ENCODE data around the gene PODXL2. TPM values are rescaled to one million over a fixed set of nuclear protein-coding genes. Genes with fewer than 3 reads are reported as not detected.

PODXL2 gene
- total RNA-seq, 1 donor from 2014 or later = 2.7 TPM

DNA sequence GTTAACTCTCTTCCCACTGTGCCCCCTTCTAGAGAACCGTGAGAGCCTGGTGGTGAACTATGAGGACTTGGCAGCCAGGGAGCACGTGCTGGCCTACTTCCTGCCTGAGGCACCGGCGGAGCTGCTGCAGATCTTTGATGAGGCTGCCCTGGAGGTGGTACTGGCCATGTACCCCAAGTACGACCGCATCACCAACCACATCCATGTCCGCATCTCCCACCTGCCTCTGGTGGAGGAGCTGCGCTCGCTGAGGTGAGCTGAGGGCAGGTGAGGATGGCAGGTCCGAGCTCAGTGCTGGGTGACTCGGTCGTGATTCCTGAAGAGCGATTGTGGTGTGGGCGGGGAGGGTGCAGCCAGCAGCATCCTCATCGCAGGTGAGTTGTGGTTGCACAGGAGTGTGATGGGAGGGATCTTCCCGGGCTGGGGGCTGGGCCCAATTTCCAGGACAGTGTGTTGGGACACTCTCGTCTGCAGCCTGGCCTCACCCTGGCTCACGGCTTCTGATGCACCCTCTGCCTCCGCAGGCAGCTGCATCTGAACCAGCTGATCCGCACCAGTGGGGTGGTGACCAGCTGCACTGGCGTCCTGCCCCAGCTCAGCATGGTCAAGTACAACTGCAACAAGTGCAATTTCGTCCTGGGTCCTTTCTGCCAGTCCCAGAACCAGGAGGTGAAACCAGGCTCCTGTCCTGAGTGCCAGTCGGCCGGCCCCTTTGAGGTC, 22.7 kb upstream of the PODXL2 start:
- no peak for ATAC-seq

DNA sequence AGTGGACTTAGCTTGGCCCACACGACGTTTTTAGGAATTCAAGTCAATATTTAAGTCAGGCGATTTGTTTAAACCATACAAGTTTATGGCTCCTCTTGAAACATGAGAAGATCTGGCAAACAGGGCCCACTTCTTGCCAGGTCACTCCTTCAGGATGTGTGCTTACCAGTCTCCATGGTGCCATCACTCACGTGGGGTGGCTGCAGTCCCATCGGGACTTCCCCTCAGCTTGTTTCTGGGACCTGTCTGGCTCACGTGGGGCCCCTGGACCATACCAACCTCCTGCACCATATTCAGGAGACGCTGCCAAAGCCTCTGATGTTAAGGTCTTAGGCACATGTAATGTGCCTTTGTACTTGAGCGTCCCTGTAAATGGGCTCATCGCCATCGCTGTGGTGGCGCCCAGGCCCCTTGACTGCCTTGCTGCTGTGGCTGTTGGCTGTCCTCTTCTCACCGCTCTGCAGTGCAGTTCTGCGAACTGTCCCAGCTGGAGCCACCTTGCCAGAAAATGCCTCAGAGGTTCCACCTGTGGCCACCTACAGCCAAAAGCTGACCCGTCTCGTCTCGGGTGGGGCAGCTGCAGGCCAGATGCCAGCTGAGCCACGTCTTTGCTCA, 21.9 kb upstream of the PODXL2 start:
- ATAC-seq = no peak

DNA sequence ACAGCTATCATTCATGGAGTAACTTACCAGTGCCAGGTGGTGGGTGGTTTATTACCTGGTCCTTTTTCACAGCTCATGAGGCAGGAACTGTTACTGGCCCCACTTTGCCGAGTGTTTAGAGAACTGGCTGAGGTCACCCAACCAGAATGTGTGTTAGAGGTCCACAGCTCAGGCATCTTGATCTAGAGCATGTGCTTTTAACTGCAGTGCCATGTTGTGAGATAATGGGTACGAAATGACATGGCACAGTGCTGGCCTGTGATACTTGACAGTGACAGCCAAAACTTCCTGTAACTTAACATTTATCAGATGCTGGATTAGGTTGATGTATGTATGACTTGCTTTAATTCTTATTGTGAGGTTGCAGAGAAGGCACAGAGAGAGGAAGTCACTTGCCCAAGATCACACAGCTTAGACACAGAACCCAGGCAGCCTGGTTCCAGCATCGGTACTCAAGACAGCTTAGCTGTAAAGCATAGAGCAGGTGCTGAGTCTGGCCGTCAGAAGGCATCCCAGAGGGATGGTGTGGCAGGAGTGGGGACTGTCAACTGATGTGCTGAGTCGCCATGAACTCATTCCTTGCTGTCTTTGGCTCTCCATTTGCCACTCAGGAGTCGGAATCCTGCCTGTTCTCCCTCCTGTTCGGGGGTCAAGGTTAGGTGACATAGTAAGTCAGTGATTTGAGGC, 21.2 kb upstream of the PODXL2 start:
- no peak for ATAC-seq

DNA sequence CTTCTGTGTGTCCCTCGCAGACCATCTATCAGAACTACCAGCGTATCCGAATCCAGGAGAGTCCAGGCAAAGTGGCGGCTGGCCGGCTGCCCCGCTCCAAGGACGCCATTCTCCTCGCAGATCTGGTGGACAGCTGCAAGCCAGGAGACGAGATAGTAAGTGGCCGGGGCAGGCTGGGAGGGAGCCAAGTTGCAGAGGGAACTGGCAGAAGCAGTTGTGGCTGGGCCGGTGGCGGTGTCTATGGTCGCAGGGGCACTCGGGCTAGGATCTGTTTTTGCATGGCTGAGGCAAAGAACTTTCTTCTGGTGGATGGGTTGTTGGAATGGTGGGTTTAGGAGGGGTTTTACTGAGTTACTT, 20.6 kb upstream of the PODXL2 start:
- no peak for ATAC-seq

DNA sequence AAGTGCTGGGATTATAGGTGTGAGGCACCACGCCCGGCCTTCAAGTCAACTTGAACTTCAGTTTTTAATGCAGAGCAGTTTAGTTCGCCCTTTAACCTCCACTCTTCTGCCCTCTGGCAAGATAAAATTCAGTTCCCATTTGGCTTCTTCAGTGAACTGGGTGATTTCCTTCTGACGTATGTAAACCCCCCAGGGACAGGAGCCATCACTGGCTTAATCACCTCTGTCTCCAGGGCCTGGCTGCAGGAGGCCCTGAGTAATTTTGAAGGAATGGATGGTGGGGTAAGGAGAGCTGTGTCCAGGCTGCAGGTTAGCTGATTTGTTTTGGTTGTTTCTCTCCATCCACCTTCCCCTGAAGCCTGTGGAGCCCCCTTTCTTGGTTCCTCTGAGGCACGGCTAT, 18.9 kb upstream of the PODXL2 start:
- ATAC-seq = no peak

DNA sequence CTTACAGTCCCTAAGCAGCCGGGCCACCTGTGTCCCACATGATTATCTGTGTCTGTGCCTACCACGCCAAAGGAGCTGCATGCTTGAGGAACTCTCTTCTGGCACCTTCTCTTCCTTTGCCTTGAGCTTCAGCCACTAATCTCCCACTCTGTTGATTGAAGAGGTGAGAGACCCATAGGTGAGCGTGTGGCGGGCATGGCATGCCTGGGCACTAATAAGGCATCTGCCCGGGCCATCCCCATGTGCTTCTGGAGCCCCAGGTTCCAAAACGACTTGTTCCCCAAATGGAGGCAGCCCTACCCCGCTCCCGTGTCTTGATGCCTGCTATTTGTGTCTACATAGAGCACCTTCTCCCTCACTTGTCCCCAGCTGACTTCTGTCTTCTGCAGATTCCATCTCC, 17.7 kb upstream of the PODXL2 start:
- no peak for ATAC-seq

DNA sequence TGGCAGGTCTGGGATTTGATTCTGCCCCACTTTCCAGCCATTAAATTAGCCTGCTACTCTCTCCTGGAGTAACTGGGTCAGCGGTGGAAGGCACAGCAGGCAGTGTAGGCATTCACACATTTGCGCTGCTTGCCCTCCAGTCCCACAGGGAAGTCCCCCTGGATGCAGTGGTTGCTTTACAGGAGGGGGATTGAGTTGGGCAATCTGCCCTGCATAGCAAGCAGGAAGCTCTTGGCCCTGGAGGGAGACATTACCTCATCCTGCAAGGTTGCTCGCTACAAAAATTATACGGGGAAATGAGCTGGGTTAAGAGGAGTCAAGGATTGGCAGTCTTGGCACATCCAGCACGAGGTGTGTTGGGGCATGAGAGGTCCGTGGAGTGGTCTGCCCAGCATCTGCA, 16.0 kb upstream of the PODXL2 start:
- no peak for ATAC-seq

DNA sequence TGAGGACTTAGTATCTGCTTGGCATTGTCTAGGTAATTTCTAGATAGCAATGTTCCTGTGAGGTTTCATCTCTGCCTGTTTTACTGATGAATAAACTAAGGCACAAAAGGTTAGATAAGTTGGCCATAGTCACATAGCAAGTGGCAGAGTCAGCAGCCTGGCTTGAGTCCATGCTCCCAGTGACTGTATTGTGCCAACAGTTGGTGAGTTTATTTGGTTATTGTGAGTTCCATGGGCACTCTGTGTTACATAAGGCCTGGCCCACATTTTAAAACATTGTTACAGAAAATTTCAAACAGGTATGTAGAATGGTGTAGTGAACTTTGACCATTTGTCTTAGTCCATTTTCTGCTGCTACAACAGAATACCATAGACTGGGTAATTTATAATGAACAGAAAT, 15.6 kb upstream of the PODXL2 start:
- no peak for ATAC-seq

DNA sequence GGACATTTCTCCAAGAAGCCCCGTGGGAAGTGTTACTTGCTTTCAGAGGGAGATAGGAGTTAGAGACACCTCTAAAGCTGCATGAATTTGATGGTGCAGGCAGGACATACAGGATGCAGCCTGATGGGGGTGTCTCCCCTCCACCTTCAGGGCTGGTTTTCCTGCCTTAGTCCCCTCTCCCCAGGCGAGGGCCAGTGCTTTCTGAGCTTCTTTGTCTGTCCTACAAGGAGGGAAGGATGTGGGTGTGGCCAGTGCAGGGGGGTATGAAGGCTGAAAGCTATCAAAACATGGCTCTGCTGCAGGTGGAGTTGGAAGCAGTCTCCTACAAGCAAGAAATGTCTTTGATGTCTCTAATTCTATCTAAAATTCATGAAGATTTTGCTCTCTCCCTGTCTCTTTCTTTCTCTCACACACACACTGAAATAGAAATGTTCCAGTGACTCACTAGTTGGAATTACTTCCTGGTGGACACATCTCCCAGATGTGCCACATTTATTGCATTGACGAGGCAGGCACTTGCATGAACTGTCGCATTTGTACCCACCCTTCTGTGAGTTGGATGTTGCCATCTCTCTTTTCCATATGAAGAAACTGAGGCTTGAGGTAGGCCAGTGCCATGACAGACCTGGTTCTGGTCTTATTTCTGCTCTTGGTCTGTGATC, 13.9 kb upstream of the PODXL2 start:
- ATAC-seq = no peak

DNA sequence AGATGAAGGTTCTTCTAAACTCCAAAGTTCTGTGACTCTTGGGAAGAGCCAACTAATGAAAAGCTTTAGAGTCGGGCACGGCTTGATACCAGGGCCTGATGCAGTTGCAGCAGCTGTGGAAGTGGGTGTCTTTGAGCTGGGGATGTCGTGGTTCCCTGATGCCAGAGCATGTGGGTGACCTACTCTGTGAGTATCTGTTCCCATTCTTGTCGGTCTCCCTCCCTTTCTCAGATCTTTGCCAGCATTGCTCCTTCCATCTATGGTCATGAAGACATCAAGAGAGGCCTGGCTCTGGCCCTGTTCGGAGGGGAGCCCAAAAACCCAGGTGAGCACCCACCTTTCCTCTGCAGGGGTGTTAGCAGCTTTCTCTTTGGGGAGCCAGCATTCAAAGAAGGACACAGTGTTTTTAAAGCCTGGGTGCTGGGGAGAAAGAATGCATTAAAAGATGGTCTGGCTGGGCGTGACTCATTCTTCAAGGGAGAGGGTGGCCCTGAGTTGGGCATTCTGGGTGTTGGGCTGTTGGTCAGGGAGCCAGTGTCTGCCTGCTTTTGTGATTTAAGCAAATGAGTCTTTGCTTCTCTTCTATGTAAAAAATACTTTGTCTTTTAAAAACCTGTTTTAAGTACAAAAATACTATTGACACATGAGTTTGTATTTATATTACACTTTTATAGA, 13.2 kb upstream of the PODXL2 start:
- no peak for ATAC-seq

DNA sequence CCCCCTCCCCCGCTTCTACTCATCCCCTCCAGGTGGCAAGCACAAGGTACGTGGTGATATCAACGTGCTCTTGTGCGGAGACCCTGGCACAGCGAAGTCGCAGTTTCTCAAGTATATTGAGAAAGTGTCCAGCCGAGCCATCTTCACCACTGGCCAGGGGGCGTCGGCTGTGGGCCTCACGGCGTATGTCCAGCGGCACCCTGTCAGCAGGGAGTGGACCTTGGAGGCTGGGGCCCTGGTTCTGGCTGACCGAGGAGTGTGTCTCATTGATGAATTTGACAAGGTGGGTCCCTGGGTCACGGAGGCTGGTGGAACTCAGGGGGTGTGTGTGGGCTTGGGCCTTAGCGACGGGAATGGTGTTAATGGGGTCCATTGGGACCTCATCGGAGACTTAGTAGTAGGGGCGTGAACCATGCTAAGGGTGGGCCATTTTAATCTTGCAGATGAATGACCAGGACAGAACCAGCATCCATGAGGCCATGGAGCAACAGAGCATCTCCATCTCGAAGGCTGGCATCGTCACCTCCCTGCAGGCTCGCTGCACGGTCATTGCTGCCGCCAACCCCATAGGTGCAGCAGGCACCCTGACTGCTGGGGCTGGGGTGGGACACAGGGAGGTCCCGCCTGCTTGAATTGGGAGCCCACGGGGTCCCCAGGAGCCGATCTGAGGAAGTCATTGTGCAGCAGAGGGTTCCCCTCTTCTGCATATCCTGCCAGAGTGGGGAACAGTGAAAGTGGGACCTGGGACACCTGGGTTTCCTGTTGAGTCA, 12.0 kb upstream of the PODXL2 start:
- ATAC-seq = no peak

DNA sequence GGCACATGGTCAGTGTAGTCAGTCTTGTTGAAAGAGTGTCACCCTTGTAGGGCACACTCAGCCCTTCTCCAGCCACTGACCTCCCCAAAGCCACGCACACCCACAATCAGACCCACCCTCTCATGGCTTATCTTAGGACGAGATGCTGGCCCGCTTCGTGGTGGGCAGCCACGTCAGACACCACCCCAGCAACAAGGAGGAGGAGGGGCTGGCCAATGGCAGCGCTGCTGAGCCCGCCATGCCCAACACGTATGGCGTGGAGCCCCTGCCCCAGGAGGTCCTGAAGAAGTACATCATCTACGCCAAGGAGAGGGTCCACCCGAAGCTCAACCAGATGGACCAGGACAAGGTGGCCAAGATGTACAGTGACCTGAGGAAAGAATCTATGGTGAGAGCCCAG, 10.1 kb upstream of the PODXL2 start:
- ATAC-seq = no peak

DNA sequence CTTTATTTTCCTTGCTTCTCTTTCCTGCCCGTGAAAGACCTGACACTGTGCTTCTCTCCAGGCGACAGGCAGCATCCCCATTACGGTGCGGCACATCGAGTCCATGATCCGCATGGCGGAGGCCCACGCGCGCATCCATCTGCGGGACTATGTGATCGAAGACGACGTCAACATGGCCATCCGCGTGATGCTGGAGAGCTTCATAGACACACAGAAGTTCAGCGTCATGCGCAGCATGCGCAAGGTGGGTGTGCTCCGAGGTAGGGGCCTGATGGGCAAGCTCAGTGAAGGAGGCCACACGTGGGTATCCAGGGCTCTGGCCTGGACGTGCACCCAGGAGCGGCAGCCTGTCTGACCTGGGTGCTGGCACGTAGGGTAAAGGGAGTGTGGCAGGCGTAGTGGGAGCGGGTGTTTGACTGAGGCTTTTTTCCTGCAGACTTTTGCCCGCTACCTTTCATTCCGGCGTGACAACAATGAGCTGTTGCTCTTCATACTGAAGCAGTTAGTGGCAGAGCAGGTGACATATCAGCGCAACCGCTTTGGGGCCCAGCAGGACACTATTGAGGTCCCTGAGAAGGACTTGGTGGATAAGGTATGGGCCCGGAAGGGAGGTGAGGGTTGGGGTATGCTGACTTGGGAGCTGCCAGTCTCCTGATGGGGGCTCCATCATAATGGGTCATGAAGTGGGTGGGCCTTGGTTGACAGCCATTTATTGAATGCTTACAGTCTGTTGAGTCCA, 8.2 kb upstream of the PODXL2 start:
- ATAC-seq = no peak

DNA sequence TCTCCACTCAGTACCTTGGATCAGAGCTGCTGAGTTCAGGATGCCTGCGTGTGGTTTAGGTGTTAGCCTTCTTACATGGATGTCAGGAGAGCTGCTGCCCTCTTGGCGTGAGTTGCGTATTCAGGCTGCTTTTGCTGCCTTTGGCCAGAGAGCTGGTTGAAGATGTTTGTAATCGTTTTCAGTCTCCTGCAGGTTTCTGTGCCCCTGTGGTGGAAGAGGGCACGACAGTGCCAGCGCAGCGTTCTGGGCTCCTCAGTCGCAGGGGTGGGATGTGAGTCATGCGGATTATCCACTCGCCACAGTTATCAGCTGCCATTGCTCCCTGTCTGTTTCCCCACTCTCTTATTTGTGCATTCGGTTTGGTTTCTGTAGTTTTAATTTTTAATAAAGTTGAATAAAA, 7.0 kb upstream of the PODXL2 start:
- no peak for ATAC-seq

DNA sequence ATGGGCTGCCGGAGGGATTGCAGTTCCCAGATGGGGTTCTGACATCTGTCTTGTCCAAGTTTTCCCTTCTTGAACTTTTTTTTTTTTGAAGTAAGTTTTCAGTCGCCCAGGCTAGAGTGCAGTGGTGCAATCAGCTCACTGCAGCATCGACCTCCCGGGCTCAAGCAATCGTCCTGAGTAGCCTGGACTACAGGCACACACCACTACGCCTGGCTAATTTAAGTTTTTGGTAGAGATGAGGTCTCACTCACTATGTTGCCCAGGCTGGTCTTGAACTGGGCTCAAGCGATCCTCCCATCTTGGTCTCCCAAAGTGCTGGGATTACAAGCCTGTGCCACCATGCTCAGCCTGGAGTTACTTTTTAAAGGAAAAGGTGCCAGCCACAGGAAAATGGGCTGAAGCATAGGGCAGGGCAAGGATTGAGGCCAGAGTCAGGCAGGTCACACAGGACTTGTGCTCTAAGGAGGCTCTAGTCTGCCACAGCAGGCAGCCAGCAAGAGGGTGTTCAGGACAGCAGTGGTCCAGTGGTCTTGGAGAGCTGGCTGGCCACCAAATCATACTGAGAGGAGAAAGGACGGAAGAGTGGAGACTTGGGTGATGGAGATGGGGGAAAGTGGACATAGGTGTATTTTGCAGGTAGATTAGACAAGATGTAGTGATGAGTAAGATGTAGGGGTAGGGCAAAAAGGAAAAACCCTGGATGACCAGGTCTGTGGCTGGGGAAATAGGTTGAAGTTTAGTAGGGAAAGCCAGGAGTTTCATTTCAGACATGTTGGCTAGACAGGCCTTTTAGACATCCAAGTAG, 6.0 kb upstream of the PODXL2 start:
- no peak for ATAC-seq

DNA sequence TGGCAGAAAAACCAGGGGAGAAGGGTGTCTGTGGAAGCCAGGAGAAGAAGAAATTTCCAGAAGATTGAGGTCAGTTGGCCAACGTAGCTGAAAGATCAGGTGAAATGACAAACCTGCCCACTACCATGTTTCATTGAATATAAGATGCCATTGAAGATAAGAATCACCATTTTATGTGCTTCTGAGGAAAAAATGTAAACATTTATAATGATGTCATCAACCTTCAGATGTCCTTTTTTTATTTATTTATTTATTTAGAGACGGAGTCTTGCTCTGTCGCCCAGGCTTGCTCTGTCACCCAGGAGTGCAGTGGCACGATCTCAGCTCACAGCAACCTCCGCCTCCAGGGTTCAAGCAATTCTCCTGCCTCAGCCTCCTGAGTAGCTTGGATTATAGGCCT, 4.9 kb upstream of the PODXL2 start:
- ATAC-seq = no peak

DNA sequence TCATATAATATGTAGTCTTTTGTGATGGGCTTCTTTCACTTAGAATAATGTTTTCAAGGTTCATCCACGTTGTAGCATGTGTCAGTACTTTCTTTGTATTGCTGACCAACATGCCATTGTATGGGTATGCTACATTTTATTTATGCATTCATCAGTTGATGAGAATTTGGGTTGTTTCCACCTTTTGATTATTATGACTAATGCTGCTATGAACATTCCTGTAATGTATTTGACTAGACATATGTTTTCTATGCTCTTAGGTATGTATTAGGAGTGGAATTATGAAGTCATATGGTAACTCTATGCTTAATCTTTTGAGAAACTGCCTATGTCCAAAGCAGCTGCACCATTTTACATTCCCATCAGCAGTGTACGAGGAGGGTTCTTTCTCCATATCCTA, 3.2 kb upstream of the PODXL2 start:
- ATAC-seq = no peak

DNA sequence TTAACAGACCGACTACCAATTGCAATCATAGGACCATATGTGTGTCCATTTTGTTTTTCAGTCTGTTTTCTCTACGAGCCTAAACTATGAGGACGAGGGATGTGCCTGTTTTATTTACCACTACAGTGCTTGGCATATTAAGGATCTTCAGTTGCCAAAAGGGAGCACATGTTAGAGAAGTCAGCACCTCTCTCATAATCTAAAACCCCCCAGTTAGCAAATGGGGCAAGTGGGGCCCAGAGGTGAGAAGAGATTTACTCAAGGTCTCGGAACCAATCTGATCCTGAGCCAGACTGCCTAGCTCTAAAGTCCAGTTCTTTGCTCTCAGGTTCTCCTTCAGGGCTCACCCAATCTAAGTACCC, 578 bp upstream of the PODXL2 start:
- ATAC-seq = no peak

DNA sequence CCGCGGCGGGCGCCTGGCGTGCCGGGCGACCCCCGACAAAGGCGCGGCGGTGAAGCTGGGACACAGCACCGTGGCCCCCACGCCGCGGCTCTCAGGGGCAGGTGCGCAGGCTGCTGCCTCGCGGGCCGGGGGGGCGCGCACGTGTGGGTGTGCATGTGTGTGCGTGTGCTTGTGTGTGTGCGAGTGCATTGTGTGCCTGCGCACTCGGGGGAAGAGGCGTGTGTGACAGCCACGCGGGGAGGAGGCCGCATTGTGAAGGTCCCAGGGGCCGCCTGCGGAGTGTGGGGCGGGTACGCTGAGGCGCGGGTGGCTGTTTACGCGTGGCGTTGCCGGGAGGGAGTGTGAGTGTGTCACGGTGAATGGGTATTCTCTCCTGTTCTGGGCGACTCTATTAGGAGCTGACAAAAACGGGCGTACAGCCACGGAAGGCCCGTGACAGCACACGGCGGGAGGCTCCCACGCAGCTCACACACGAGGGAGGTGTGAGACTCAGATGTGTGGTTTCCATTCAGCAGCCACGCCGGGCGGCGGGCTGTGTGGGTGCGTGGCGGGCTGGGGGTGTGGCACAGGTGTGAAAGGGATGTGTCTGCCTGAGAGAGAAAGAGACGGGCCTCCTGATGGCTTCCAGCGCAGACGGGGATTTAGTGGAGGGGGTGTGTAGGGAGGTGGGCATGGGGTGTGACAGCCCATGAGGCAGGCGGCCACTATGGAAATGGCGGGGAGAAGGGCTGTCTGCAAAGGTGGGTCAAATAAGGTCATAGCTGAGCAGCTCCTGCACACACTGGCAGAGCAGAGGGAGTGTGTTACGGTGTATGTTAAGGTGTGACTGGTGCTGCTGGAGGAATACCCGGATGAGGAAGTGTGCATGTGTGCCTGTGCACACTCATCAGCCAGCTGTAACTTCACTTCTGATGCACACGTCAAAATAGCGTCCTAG, 750 bp downstream of the PODXL2 start:
- ATAC-seq = peak; percentile 67

All from esophagus mucosa (tissue), 1 donor.